H1 (cell line): Measurements from ENCODE around the gene SLC9A7.

Experiments
- POLR2A ChIP-seq, 2 experiments: IDR thresholded peaks; 1 replicate in 1 of 2; 2 replicates in 1 of 2; pipeline ENCODE4 v1.6.1; 2011; ENCODE audit warnings: low read depth in 2 of 2, low read length in 2 of 2, mild to moderate bottlenecking in 2 of 2; ENCODE audit errors: control extremely low read depth in 1 of 2
- SUZ12 ChIP-seq: fragments of 200-600 bp; sonication (generic); IDR thresholded peaks from 2 replicates; pipeline ENCODE4 v1.6.1; 2012; ENCODE audit warnings: mild to moderate bottlenecking, inconsistent platforms, low read length, moderate library complexity, mixed read lengths
- TF ChIP-seq, protein P1 (sequence below), 3 experiments: IDR thresholded peaks; 1 replicate in 2 of 3; 2 replicates in 1 of 3; pipeline versions ENCODE4 v1.5.1 to v1.6.1; 2011; ENCODE audit warnings: low read length in 3 of 3, mild to moderate bottlenecking in 3 of 3, inconsistent platforms in 2 of 3, low read depth in 1 of 3, moderate library complexity in 1 of 3; ENCODE audit not compliant: insufficient read depth in 1 of 3; ENCODE audit errors: control extremely low read depth in 1 of 3

GRCh38 chrX:46757593-46757992, 1.3 kb downstream of the SLC9A7 start:
- TF ChIP-seq, protein P1, sequence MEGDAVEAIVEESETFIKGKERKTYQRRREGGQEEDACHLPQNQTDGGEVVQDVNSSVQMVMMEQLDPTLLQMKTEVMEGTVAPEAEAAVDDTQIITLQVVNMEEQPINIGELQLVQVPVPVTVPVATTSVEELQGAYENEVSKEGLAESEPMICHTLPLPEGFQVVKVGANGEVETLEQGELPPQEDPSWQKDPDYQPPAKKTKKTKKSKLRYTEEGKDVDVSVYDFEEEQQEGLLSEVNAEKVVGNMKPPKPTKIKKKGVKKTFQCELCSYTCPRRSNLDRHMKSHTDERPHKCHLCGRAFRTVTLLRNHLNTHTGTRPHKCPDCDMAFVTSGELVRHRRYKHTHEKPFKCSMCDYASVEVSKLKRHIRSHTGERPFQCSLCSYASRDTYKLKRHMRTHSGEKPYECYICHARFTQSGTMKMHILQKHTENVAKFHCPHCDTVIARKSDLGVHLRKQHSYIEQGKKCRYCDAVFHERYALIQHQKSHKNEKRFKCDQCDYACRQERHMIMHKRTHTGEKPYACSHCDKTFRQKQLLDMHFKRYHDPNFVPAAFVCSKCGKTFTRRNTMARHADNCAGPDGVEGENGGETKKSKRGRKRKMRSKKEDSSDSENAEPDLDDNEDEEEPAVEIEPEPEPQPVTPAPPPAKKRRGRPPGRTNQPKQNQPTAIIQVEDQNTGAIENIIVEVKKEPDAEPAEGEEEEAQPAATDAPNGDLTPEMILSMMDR (IDR thresholded peaks at IDR 0.05; ENCODE audit: control extremely low read depth in 1 of 3, insufficient read depth in 1 of 3, low read depth in 1 of 3, low read length in 3 of 3), result no peak
- TF ChIP-seq SUZ12 (no peak), POLR2A (IDR thresholded peaks at IDR 0.05; ENCODE audit: control extremely low read depth in 1 of 2, low read depth in 2 of 2, low read length in 2 of 2) (no peak)
